ENCODE results near the gene SLC25A21.
A peak's percentile ranks its signal among the peaks of the same experiment; 100 is the strongest.
"Not testable (repeated sequence)": the region's sequence is repeated elsewhere in the genome, so short reads cannot be mapped to it uniquely, and the experiment has no call there.

SLC25A21 gene

DNA sequence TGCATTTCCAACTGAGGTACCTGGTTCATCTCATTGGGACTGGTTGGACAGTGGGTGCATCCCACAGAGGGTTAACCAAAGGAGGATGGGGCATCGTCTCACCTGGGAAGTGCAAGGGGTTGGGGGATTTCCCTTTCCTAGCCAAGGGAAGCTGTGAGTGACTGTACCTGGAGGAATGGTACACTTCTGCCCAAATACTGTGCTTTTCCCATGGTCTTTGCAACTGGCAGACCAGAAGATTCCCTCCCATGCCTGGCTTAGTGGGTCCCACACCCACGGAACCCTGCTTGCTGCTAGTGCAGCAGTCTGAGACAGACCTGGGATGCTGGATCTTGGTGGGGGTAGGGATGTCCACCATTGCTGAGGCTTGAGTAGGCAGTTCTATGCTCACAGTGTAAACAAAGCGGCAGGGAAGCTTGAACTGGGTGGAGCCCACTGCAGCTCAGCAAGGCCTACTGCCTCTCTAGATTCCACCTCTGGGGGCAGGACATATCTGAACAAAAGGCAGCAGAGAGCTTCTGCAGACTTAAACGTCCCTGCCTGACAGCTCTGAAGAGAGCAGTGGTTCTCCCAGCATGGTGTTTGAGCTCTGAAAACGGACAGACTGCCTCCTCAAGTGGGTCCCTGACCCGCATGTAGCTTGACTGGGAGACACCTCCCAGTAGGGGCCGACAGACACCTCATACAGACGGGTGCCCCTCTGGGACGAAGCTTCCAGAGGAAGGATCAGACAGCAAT lies 15.6 kb upstream of the SLC25A21 start:
- DNase-seq (ENCODE audit: low read depth, low spot score); H3K27ac ChIP-seq: not testable (repeated sequence)

DNA sequence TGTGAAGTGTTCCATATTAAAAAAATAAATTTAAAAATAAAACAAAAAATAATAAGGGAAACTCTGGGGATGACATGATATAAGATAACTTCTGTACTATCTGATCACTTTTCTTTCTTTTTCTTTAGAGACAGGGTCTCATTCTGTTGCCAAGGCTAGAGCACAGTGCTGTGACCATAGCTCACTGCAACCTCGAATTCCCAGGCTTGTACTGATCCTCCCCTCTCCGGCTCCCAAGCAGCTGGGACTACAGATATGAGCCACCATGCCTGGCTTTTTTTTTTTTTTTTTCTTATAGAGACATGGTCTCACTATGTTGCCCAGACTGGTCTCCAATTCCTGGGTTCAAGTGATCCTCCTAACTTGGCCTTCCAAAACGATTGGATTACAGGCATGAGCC lies 14.9 kb upstream of the SLC25A21 start:
- H3K27ac ChIP-seq, result no peak overlapping the region
- DNase-seq (ENCODE audit: low read depth, low spot score), result no peak

DNA sequence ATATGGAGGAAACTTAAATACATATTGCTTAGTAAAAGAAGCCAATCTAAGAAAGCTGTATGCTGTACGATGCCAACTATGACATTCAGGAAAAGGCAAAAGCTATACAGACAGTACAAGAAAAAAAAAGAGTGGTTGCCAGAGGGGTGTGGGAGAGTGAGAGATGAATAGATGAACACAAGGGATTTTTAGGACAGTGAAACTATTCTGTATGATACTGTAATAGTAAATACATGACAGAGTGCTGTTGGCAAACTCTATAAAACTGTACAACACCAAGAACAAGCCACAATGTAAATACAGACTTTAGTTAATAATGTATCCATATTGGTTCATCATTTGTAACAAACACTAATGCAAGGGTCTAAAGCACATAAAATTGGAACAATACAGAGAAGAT lies 14.5 kb upstream of the SLC25A21 start:
- no peak for DNase-seq (ENCODE audit: low read depth, low spot score)
- no peak overlapping the region for H3K27ac ChIP-seq

DNA sequence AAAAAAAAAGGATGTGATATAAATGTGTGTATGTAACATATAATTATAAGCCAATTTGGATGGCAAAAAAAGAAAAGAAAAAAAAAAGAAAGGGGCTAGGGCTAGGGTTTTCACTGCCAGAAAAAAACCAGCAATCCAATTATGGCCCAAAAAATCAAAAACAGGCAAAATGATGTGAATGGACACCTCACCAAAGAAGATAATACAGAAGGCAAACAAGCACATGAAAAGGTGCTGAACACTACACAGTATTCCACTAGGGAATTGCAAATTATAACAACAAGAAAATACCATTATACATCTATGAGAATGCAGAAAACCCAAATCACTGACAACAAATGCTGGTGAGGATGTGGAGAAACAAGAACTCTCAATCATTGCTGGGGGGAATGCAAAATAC lies 13.3 kb upstream of the SLC25A21 start:
- no peak overlapping the region for H3K27ac ChIP-seq

DNA sequence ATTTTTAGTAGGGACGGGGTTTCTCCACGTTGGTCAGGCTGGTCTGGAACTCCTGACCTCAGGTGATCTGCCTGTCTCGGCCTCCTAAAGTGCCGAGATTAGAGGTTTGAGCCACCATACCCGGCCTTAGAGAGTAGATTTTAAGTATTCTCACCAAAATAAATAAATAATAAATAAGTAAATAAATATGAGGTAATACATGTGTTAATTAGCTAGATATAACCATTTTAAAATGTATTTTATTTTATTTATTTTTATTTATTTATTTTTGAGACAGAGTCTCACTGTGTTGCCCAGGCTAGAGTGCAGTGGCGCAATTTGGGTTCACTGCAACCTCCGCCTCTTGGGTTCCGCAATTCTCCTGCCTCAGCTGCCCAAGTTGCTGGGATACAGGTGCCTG lies 12.1 kb upstream of the SLC25A21 start:
- not testable (repeated sequence) for H3K27ac ChIP-seq; DNase-seq (ENCODE audit: low read depth, low spot score)

More for the DNA sequence above, 13.3 kb upstream of the SLC25A21 start:
- DNase-seq (ENCODE audit: low read depth, low spot score), result no peak

DNA sequence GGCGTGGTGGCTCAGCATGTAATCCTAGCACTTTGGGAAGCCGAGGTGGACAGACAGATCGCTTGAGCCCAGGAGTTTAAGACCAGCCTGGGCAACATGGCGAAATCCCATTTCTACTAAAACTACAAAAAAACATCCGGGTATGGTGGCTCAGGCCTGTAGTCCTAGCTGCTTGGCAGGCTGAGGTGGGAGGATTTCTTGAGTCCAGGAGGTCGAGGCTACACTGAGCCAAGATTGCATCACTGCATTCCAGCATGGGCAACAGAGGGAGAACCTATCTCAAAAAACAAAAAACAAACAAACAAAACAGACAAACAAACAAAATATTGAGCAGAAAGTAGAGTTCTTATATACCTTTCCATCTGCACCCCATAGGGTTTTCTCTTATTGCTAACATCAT lies 9.0 kb upstream of the SLC25A21 start:
- DNase-seq (ENCODE audit: low read depth, low spot score), result no peak
- no peak overlapping the region for H3K27ac ChIP-seq

DNA sequence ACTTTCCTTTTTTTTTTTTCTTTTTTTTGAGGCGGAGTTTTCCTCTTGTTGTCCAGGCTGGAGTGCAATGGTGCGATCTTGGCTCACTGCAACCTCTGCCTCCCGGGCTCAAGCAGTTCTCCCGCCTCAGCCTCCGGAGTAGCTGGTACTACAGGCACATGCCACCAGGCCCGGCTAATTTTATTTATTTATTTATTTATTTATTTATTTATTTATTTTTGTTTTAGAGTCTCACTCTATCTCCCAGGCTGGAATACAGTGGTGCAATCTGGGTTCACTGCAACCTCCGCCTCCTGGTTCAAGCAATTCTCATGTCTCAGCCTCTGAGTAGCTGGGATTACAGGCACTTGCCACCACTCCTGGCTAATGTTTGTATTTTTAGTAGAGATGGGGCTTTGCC lies 8.5 kb upstream of the SLC25A21 start:
- H3K27ac ChIP-seq; DNase-seq (ENCODE audit: low read depth, low spot score): not testable (repeated sequence)

DNA sequence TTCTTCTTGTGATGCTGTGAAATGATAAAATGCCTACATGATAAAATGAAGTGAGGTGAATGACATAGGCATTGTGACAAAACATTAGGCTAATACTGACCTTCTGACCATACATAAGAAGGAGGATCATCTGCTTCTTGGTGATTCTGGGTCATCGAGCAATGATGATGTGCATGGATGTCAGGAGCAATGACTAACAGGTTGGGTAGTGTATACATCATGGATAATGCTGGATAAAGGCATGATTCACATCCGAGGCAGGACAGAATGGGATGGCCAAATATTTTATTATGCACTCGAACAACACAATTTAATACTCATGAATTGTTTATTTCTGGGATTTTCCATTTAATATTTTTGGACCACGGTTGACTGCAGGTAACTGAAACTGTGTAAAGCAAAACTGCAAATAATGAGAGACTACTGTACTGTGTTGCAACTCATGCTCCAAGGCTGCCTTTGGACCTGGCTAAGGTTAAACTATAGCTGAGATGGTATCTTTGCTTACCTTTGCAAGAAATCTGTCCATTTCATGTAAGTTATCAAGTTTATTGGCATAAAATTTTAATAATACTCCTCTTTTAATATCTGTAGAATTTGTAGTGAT lies 7.6 kb upstream of the SLC25A21 start:
- no peak overlapping the region for H3K27ac ChIP-seq
- no peak for DNase-seq (ENCODE audit: low read depth, low spot score)

DNA sequence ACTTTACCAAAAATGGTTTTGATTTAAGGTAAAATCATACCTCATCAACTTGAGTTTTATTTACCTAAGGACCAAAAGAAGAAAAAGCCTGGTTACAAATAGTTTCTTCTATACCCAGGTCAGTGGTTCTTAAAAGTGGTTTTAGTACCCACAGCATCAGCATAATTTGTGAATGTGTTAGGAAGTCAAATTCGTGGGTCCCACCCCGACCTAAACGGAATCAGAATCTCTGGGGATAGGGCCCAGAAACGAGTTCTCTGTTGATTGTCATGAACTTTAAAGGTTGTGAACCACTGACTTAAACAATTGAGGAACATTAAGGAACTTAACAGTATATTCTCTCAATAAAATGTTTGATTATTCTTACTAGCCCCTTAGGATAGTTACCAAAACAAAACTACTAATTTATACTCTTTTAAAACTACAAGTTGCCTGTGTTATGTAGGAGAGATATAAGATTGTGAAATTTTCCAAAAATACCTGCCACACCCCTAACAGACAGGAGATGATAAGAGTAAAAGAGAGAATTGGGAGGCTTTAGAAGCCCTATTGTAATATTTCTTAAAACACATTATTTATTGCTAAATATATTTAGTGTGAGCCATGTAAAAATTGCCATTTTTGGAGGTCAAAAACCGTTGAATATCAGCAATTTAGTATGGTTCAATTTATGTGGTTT lies 669 bp upstream of the SLC25A21 start:
- H3K27ac ChIP-seq, result peak overlapping the region; percentile 86

DNA sequence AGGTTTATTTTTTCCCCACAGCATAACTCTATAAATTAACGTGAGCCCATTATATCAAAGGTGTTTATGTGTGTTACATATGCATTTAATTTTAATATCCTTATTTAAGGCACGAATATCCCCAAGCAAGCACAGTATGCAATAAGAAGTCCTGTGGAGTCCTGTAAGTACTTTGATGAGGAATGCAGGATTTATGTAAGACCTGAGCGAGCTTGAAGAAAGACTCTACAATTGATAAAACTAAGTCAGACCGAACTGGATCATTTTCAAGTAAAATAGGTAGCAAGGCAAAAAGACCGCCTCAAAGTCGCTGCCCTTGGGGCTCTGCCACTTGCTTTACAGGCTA lies 755 bp downstream of the SLC25A21 start:
- no peak for DNase-seq (ENCODE audit: low read depth, low spot score)
- H3K27ac ChIP-seq, result peak overlapping the region; percentile 86

More for the DNA sequence above, 669 bp upstream of the SLC25A21 start:
- DNase-seq (ENCODE audit: low read depth, low spot score), result no peak

DNA sequence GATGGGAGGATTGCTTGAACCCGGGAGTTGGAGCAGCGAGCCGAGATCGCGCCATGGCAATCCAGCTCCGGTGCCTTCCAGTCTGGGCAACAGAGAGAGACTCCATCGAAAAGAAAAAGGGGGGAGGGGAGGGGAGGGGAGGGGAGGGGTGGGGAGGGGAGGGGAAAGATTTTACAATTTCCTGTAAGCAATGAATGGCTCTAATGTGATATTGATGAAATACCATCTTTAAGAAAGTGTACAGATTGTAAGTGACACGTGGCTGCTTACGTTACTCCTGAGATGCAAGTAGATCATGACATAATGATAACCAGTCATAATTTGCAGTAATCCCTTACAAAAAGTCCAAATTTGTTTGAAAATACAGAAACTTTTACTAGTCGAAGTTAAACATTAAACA lies 1.4 kb downstream of the SLC25A21 start:
- DNase-seq (ENCODE audit: low read depth, low spot score), result no peak

DNA sequence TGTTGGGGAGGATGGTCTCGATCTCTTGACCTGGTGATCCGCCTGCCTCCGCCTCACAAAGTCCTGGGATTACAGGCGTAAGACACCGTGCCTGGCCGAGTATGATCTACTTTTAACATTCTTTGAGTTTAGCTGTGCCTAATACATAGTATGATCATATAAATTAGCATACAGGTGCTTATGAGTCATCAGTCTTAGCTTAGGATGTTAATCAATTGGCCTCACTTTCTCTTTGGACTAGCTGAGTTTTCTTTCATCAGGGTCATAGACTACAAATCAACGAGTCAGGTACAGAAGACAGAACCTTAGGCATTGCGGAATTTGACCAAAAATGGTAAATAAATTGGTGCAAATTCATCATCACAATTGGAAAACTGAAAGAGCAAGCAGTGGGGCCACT lies 2.2 kb downstream of the SLC25A21 start:
- H3K27ac ChIP-seq, result no peak overlapping the region
- DNase-seq (ENCODE audit: low read depth, low spot score), result no peak

More for the DNA sequence above, 1.4 kb downstream of the SLC25A21 start:
- no peak overlapping the region for H3K27ac ChIP-seq

DNA sequence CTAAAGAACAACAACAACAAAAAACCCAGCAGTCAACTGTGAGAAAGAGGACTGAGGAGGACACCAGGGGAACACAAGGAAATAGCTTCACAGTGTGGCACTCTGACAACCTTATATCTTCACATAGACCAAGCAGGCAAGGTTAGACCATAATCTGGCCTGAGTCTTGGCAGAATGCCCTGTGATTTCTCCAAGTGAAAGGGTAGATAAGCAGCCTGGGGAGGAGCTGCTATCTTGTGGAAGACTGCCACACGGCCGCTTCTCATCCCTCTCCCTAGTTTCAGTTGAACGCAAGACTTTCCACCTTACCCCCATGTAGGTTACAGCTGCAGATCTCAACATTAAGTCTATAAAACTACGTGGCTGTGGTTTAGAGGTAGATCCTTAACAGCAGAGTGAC lies 3.7 kb downstream of the SLC25A21 start:
- DNase-seq (ENCODE audit: low read depth, low spot score), result no peak
- H3K27ac ChIP-seq, result no peak overlapping the region

DNA sequence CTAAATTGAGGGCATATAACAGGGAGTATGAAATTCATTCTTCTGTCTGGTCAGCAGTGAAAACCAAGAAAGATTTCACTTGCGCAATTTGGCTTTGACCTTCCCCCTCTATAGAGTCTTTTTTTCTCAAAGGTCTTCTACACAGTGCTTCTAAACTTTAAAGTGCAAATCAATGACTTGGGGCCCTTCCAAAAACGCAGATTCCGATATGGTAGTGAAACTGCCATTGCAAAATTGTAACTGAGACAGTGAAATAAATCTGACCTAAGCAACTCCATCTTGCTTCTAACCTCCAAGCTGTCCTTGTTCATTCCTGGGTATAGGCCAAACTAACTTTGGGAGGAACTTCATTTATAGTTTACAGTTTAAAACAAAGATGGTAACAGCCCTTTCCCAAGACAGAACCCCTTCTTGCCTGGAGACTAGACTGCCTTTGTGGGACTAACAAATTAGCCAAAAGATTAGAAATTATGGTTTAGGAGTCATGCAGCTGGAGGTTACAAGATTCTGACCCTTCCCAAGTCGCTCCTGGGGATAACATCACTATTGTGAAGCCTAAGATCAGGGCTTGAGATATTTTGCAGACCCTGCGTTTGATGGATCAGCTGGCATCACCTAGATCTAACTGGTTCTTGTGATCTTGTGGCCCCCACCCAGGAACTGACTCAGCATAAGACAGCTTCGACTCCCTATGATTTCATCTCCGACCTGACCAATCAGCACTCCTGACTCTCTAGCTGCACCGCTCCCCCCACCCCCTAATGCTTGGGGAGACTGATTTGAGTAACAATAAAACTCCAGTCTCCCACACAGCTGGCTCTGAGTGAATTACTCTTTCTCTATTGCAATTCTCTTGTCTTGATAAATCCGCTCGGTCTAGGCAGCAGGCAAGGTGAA lies 5.0 kb downstream of the SLC25A21 start:
- H3K27ac ChIP-seq, result no peak overlapping the region
- no peak for DNase-seq (ENCODE audit: low read depth, low spot score)

DNA sequence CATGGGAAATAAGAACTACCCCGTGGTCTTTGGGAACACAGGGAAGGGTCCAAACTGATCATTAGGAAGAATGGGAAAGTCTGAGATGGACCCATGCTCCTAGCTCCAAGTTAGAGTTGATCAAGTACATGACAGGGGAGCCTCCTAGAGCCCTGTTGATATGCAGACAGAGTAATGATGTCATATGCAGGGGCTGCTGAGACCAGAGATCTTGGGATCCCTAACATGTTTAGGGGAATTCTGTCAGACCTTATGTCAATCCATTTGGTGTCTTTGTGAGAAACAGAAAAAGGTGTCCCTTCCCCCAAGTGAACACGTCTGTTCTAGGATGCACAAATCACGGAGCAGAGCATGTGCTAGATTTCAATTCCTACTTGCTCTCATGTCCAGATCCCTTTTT lies 6.6 kb downstream of the SLC25A21 start:
- DNase-seq (ENCODE audit: low read depth, low spot score), result no peak
- H3K27ac ChIP-seq, result no peak overlapping the region

DNA sequence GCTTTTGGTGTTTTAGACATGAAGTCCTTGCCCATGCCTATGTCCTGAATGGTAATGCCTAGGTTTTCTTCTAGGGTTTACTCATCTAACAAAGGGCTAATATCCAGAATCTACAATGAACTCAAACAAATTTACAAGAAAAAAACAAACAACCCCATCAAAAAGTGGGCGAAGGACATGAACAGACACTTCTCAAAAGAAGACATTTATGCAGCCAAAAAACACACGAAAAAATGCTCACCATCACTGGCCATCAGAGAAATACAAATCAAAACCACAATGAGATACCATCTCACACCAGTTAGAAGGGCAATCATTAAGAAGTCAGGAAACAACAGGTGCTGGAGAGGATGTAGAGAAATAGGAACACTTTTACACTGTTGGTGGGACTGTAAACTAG lies 10.1 kb downstream of the SLC25A21 start:
- not testable (repeated sequence) for H3K27ac ChIP-seq; DNase-seq (ENCODE audit: low read depth, low spot score)

DNA sequence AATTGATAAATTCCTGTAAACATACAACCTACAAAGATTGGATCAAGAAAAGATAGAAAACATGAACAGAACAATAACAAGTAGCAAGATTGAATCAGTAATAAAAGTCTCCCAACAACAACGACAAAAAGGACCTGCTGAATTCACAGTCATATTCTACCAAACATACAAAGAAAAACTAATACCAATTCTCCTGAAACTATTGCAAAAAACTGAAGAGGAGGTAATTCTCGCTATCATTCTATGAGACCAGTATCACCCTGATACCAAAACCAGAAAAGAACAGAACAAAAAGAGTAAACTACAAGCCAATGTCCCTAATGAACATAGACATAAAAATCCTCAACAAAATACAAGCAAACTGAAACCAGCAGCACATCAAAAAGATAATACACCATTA lies 14.4 kb downstream of the SLC25A21 start:
- H3K27ac ChIP-seq, result no peak overlapping the region
- no peak for DNase-seq (ENCODE audit: low read depth, low spot score)

DNA sequence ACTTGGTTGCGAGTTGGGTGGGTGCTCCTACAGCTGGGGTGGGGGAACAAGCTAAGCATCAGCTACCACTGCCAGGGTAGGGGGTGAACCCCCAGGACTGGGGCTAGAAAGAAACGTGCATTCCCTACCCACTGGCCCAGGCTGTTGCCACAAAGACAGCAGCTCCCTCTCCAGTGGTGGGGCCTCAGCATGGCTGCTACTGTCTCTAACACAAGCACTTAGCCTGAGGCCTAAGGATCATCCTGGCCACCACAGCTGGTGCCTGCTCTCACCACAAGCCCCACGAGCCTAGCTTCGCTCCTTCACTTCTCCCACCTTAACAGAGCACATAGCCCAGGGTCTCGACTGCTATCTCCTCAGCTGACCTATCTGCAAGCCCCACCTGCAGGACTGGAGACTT lies 18.9 kb downstream of the SLC25A21 start:
- no peak overlapping the region for H3K27ac ChIP-seq
- no peak for DNase-seq (ENCODE audit: low read depth, low spot score)

DNA sequence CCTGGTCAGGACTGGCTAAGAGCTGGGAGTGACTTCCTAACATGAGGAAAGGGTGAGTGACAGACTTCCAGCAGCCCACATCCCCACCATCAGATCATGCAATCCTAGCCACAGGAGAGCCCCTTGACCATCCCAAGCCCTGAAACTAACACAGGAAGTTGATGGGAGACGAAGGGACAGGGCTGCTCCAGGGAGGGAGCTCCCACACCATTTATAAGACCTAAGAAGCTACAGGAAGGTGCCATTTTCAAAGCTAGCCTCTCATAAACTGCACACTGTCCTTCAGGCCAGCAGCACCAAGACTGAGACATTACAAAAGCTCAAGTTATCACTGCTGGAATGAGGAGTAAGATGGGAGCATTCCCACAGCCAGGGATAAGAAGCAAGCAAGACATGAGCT lies 19.4 kb downstream of the SLC25A21 start:
- DNase-seq (ENCODE audit: low read depth, low spot score), result no peak
- no peak overlapping the region for H3K27ac ChIP-seq

DNA sequence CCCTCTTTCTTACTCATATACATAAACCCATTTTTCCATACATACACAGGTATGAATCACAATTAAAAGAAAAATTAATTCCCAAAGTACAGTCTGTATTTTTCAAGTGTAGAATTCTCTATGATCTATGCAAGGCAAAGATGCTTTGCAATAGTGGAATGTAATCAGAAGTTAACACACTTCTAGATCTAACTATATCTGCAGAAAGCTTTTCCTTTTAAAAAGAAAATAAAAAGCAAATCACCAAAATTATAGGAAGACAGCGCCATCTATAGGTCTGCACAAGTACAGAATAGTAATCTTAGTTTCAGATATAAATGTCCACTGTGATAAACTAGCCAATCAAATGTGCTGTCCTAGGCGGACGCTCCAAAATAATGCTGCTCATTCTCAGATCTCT lies 22.0 kb downstream of the SLC25A21 start:
- DNase-seq (ENCODE audit: low read depth, low spot score), result no peak
- H3K27ac ChIP-seq, result no peak overlapping the region

Data from epithelial cell of prostate (primary cell).